GM23248 (cell line): ENCODE results near the gene DIS3L. TPM values are rescaled to one million over a fixed set of nuclear protein-coding genes. Genes with fewer than 3 reads are reported as not detected.
"Not testable (repeated sequence)": the region's sequence is repeated elsewhere in the genome, so short reads cannot be mapped to it uniquely, and the experiment has no call there.

ENCODE experiments used
- DNase-seq: peaks from one replicate; pipeline ENCODE4 v3.0.0-alpha.2; 2015
- H2AFZ ChIP-seq: fragments of 200-600 bp; sonication (generic); 2 replicates; pipeline ENCODE4 v1.6.1; 2016; ENCODE audit warnings: antibody characterized with exemption
- H3F3A ChIP-seq: fragments of 200-600 bp; sonication (generic); 2 replicates; pipeline ENCODE4 v1.6.1; 2016; ENCODE audit warnings: mild to moderate bottlenecking, antibody characterized with exemption, mixed run types; ENCODE audit not compliant: insufficient read depth
- H3K27ac ChIP-seq: fragments of 200-600 bp; sonication (generic); 2 replicates; pipeline ENCODE4 v1.5.1; 2016; ENCODE audit warnings: mild to moderate bottlenecking
- H3K27me3 ChIP-seq: fragments of 200-600 bp; sonication (generic); replicated peaks from 2 replicates; pipeline ENCODE4 v1.6.1; 2016; ENCODE audit warnings: mild to moderate bottlenecking; ENCODE audit not compliant: insufficient read depth
- H3K36me3 ChIP-seq: fragments of 200-600 bp; sonication (generic); 2 replicates; pipeline ENCODE4 v1.6.1; 2016; ENCODE audit warnings: low read depth, mild to moderate bottlenecking
- H3K4me1 ChIP-seq: fragments of 200-600 bp; sonication (generic); 2 replicates; pipeline ENCODE4 v1.6.1; 2016; ENCODE audit warnings: mild to moderate bottlenecking; ENCODE audit not compliant: insufficient read depth
- H3K4me2 ChIP-seq: fragments of 200-600 bp; sonication (generic); one replicate; pipeline ENCODE4 v1.6.1; 2016; ENCODE audit warnings: mild to moderate bottlenecking; ENCODE audit not compliant: unreplicated experiment
- H3K4me3 ChIP-seq: fragments of 200-600 bp; sonication (generic); 2 replicates; pipeline ENCODE4 v1.5.1; 2016; ENCODE audit warnings: mild to moderate bottlenecking
- H3K79me2 ChIP-seq: fragments of 200-600 bp; sonication (generic); 2 replicates; pipeline ENCODE4 v1.6.1; 2016; ENCODE audit warnings: mild to moderate bottlenecking; ENCODE audit not compliant: insufficient read depth
- H3K9ac ChIP-seq: fragments of 200-600 bp; sonication (generic); 2 replicates; pipeline ENCODE4 v1.6.1; 2016; ENCODE audit warnings: mild to moderate bottlenecking
- H3K9me2 ChIP-seq: fragments of 200-600 bp; sonication (generic); 2 replicates; pipeline ENCODE4 v1.6.1; 2016; ENCODE audit warnings: mixed run types, mild to moderate bottlenecking, moderate library complexity; ENCODE audit not compliant: insufficient read depth
- H3K9me3 ChIP-seq: fragments of 200-600 bp; sonication (generic); one replicate; pipeline ENCODE4 v1.6.1; 2017; ENCODE audit warnings: low read depth
- H4K20me1 ChIP-seq: fragments of 200-600 bp; sonication (generic); 2 replicates; pipeline ENCODE4 v1.6.0; 2016; ENCODE audit not compliant: insufficient read depth
- EZH2 ChIP-seq: fragments of 200-600 bp; sonication (generic); IDR thresholded peaks from 2 replicates; pipeline ENCODE4 v1.6.1; 2018; ENCODE audit warnings: antibody characterized with exemption, mild to moderate bottlenecking; ENCODE audit not compliant: insufficient read depth, poor library complexity, severe bottlenecking
- EZH2phosphoT487 ChIP-seq: fragments of 200-600 bp; sonication (generic); IDR thresholded peaks from 2 replicates; pipeline ENCODE4 v1.6.1; 2018; ENCODE audit warnings: antibody characterized with exemption, moderate library complexity, mild to moderate bottlenecking, low read depth; ENCODE audit not compliant: insufficient read depth
- WGBS, 2 experiments: methylation state at CpG; one replicate each; pipeline ENCODE4 v1.1.6; 2015 to 2017; ENCODE audit warnings: low lambda C conversion rate in 2 of 2, low coverage in 1 of 2; ENCODE audit errors: missing lambda C conversion rate in 2 of 2; 5-methylcytosine and 5-hydroxymethylcytosine counted together
- in situ Hi-C: fragments of 300-500 bp; cut with MboI; formaldehyde crosslinking; loops from 2 replicates; pipeline ENCODE4 v1.15.0; 2020
- polyA plus RNA-seq: library from polyadenylated mRNA; unstranded; fragments of >200 nt; fragmentation: Nextera tagmentation; extraction: Ambion mirVana; gene quantifications from 2 replicates; pipeline ENCODE4 v1.2.1, GENCODE V29; 2016
- total RNA-seq: library from RNA; depleted of rRNA; stranded (reverse); fragments of >200 nt; shearing (Covaris generic); gene quantifications from 2 replicates; pipeline ENCODE4 v1.2.3, GENCODE V29; 2014

The DIS3L gene
- total and polyA plus RNA-seq, 2 experiments from 2014 or later, result 15.6 to 23.7 TPM

GRCh38 chr15:66261056-66261455 is 32.3 kb upstream of the DIS3L start:
- Histone ChIP-seq H3K27me3 (peaks cover 66% of the 10 kb centered on the region), H3K36me3 (no peaks in the 10 kb centered on the region), H3F3A (no peaks in the 10 kb centered on the region), H2AFZ (no peak overlapping the region), H3K9me3 (no peaks in the 10 kb centered on the region), H3K9ac (no peak overlapping the region), H3K4me1 (no peaks in the 10 kb centered on the region), H3K4me3 (no peak overlapping the region), H3K4me2 (no peak overlapping the region), H3K27ac (no peak overlapping the region), H3K9me2 (no peaks in the 10 kb centered on the region), H4K20me1 (no peaks in the 10 kb centered on the region), H3K79me2 (no peaks in the 10 kb centered on the region)
- in situ Hi-C loops, result no loop called here
- WGBS, 2 experiments, result 62 to 66% methylated on average over 3 of the region's 3 CpGs
- no peak for TF ChIP-seq EZH2phosphoT487
- TF ChIP-seq EZH2, result no peak
- no peak for DNase-seq

GRCh38 chr15:66262837-66263236 is 30.5 kb upstream of the DIS3L start:
- H3K9ac ChIP-seq, H3K36me3 ChIP-seq, H3K27ac ChIP-seq, H3K4me1 ChIP-seq, H3K9me3 ChIP-seq, H2AFZ ChIP-seq, H3K4me3 ChIP-seq, H4K20me1 ChIP-seq, H3K79me2 ChIP-seq, H3K9me2 ChIP-seq, DNase-seq, in situ Hi-C loops, H3F3A ChIP-seq, H3K4me2 ChIP-seq: not testable (repeated sequence)
- H3K27me3 ChIP-seq, result peaks cover 51% of the 10 kb centered on the region
- 53 to 64% methylated on average over 1 of the region's 1 CpG for WGBS, 2 experiments

- H3K4me2 ChIP-seq, result no peak overlapping the region
- H3K9ac ChIP-seq, result no peak overlapping the region
- H3K27ac ChIP-seq, result no peak overlapping the region
- no peaks in the 10 kb centered on the region for H3K9me3 ChIP-seq
- in situ Hi-C loops, result no loop called here
- no peaks in the 10 kb centered on the region for H3K4me1 ChIP-seq
- 0 out of 2 replicates have a peak, but pooled peaks cover 6% of the 10 kb centered on the region for H3F3A ChIP-seq
- no peaks in the 10 kb centered on the region for H3K9me2 ChIP-seq
- H3K27me3 ChIP-seq, result peaks cover 44% of the 10 kb centered on the region
- 72 to 77% methylated on average over 20 of the region's 20 CpGs for WGBS, 2 experiments
- TF ChIP-seq EZH2phosphoT487 (no peak), EZH2 (no peak)
- no peaks in the 10 kb centered on the region for H3K36me3 ChIP-seq
- no peak overlapping the region for H2AFZ ChIP-seq
- DNase-seq, result no peak
- H4K20me1 ChIP-seq, result no peaks in the 10 kb centered on the region
- H3K79me2 ChIP-seq, result no peaks in the 10 kb centered on the region
- no peak overlapping the region for H3K4me3 ChIP-seq
Observed at GRCh38 chr15:66264859-66265513, 28.4 kb upstream of the DIS3L start.

GRCh38 chr15:66269326-66270090 is 23.9 kb upstream of the DIS3L start:
- Histone ChIP-seq H2AFZ (no peak overlapping the region), H3F3A (0 out of 2 replicates have a peak, but pooled peaks cover 7% of the 10 kb centered on the region), H3K9ac (no peak overlapping the region), H3K36me3 (no peaks in the 10 kb centered on the region), H3K79me2 (no peaks in the 10 kb centered on the region), H3K4me3 (no peak overlapping the region), H3K9me3 (no peaks in the 10 kb centered on the region), H3K27ac (no peak overlapping the region), H4K20me1 (no peaks in the 10 kb centered on the region), H3K4me2 (no peak overlapping the region), H3K27me3 (peaks cover 23% of the 10 kb centered on the region), H3K9me2 (no peaks in the 10 kb centered on the region), H3K4me1 (no peaks in the 10 kb centered on the region)
- in situ Hi-C loops, result no loop called here
- WGBS, 2 experiments, result 34 to 38% methylated on average over 13 of the region's 13 CpGs
- TF ChIP-seq EZH2phosphoT487, result no peak
- no peak for TF ChIP-seq EZH2
- peak; percentile 44 for DNase-seq
